ENCODE data around the gene HSPA13. TPM values are rescaled to one million over a fixed set of nuclear protein-coding genes. Genes with fewer than 3 reads are reported as not detected.
A peak's percentile ranks its signal among the peaks of the same experiment; 100 is the strongest.

The HSPA13 gene
- total RNA-seq, 2 donors from 2014 or later = 18.4 TPM

GRCh38 chr21:14403681-14404318, 20.9 kb upstream of the HSPA13 start:
- no peaks in the 10 kb centered on the region for H3K36me3 ChIP-seq
- no peaks in the 10 kb centered on the region for H3K9me3 ChIP-seq
- no peak overlapping the region for H3K4me3 ChIP-seq
- peak; percentile 19 to 64 for TF ChIP-seq CTCF (IDR thresholded peaks at IDR 0.05)
- H3K27ac ChIP-seq = no peak overlapping the region
- no peaks in the 10 kb centered on the region for H3K27me3 ChIP-seq
- DNase-seq (ENCODE audit: low spot score) = no peak
- H3K4me1 ChIP-seq = no peaks in the 10 kb centered on the region

DNA sequence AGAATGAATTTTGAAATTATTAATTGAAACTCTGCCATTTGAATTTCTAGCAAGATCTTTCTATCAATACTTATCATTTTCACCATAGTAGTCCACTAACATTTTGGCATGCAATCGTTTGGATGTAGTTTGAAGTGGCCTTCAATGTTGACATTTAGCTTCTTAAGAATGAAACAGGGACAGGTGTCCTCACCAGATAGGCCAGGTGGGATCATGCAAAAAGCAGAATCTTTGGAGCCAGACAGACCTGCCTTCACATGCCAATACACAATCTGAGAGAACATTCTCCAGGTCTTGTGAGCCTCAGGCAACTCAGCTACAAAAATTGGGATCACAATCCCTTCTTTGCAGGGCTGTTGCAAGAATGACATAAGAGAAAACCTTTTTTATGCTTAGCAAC, 18.3 kb upstream of the HSPA13 start:
- no peak for TF ChIP-seq CTCF (IDR thresholded peaks at IDR 0.05)
- no peaks in the 10 kb centered on the region for H3K36me3 ChIP-seq
- DNase-seq (ENCODE audit: low spot score) = no peak
- H3K27me3 ChIP-seq = no peaks in the 10 kb centered on the region
- no peaks in the 10 kb centered on the region for H3K4me1 ChIP-seq
- no peaks in the 10 kb centered on the region for H3K9me3 ChIP-seq
- H3K4me3 ChIP-seq = no peak overlapping the region
- H3K27ac ChIP-seq = no peak overlapping the region

GRCh38 chr21:14388282-14388681, 5.3 kb upstream of the HSPA13 start:
- DNase-seq (ENCODE audit: low spot score) = no peak
- Histone ChIP-seq H3K27me3 (no peaks in the 10 kb centered on the region), H3K9me3 (no peaks in the 10 kb centered on the region), H3K4me1 (peaks cover 0 to 6% of the 10 kb centered on the region in 2 donors), H3K4me3 (no peak overlapping the region), H3K36me3 (no peaks in the 10 kb centered on the region), H3K27ac (no peak overlapping the region)
- TF ChIP-seq CTCF (IDR thresholded peaks at IDR 0.05) = no peak

- Histone ChIP-seq H3K36me3 (no peaks in the 10 kb centered on the region), H3K27me3 (no peaks in the 10 kb centered on the region), H3K27ac (peak overlapping the region; percentile 92 to 94), H3K4me3 (no peak overlapping the region), H3K4me1 (peaks cover 0 to 23% of the 10 kb centered on the region in 2 donors), H3K9me3 (no peaks in the 10 kb centered on the region)
- DNase-seq (ENCODE audit: low spot score) = no peak
- no peak for TF ChIP-seq CTCF (IDR thresholded peaks at IDR 0.05)
Measured at GRCh38 chr21:14384453-14384852, 1.5 kb upstream of the HSPA13 start.

DNA sequence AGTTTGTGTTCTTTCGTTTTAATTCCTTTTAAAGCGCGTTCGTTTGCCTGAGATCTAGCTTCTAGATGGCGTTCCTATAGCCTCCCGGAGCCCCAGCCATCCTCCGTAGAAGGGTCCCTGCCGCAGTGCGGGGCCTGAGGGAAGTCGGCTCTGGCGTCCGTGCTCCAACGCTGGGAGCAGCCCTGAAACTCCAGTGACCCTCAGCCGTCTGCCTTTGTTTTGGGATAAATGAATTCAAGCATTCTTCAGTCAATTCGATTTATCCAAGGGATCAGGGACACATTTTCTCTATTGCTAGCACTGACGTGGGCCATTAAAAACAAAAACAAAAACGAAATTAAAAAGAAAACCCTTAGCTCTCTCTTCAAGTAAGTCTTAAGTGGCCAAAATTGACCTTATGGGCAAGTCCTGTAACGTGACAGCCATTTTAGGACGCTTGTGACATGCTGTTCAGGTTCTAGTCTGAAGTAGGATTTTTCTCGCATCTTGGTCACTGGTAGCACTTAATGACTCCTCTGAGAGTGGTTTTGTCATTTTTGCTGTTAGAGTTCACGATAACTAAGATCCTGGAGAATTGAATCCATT, 742 bp upstream of the HSPA13 start:
- Histone ChIP-seq H3K36me3 (no peaks in the 10 kb centered on the region), H3K9me3 (no peaks in the 10 kb centered on the region), H3K27me3 (no peaks in the 10 kb centered on the region), H3K4me3 (peak overlapping the region; percentile 54 to 86), H3K27ac (peak overlapping the region; percentile 92 to 94), H3K4me1 (peaks cover 0 to 23% of the 10 kb centered on the region in 2 donors)
- DNase-seq (ENCODE audit: low spot score) = no peak
- TF ChIP-seq CTCF (IDR thresholded peaks at IDR 0.05) = no peak

DNA sequence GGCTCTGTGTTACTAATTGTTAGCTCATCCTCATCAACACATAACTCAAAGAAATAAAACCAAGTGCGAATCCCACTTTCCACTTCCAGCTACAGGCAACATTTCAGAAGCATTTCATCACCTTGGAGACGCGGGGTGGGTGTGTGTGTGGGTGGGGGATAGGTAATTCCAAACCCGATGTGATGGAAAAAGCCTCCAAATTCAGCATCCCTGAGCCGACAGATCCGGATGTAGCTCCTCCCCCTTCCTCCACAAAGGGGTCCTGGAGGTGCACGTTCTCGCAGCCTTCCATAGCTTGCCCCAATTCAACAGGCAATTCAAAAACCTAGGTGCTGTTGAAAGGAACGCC, 486 bp downstream of the HSPA13 start:
- Histone ChIP-seq H3K4me3 (peak overlapping the region; percentile 73 to 86), H3K27ac (peak overlapping the region; percentile 86 to 94), H3K27me3 (no peaks in the 10 kb centered on the region), H3K9me3 (no peaks in the 10 kb centered on the region), H3K36me3 (peaks cover 8% of the 10 kb centered on the region), H3K4me1 (peaks cover 0 to 23% of the 10 kb centered on the region in 2 donors)
- no peak for TF ChIP-seq CTCF (IDR thresholded peaks at IDR 0.05)
- DNase-seq (ENCODE audit: low spot score) = no peak
